AG04449 (cell line): Measurements from ENCODE around the gene DENND5A.
"Not testable (repeated sequence)": the region's sequence is repeated elsewhere in the genome, so short reads cannot be mapped to it uniquely, and the experiment has no call there.

ENCODE experiments used
- CTCF ChIA-PET: fragments of 350-600 bp; formaldehyde crosslinking; extraction: SDS; loops from one replicate; lab custom pipeline; 2021; ENCODE audit warnings: antibody characterized with exemption; lab: Yijun Ruan, JAX
- POLR2A ChIA-PET: fragments of 400-600, 350-600 bp; formaldehyde crosslinking; extraction: SDS; loops from one replicate; lab custom pipeline; 2020; ENCODE audit warnings: antibody characterized with exemption, inconsistent platforms; lab: Yijun Ruan, JAX
- DNase-seq: peaks from one replicate; pipeline ENCODE4 v3.0.0-alpha.2; 2010; ENCODE audit warnings: low read depth, low spot score
- H3K4me3 ChIP-seq: 2 replicates; pipeline ENCODE4 v1.5.1; 2011; ENCODE audit warnings: low read depth, mild to moderate bottlenecking, control low read depth, low read length
- TF ChIP-seq, protein P1 (sequence below): IDR thresholded peaks from one replicate; pipeline ENCODE4 v1.5.1; 2011; ENCODE audit warnings: mild to moderate bottlenecking, moderate library complexity, low read length, control low read depth, inconsistent platforms; ENCODE audit not compliant: insufficient read depth; ENCODE audit errors: missing control alignments

The DENND5A gene

DNA sequence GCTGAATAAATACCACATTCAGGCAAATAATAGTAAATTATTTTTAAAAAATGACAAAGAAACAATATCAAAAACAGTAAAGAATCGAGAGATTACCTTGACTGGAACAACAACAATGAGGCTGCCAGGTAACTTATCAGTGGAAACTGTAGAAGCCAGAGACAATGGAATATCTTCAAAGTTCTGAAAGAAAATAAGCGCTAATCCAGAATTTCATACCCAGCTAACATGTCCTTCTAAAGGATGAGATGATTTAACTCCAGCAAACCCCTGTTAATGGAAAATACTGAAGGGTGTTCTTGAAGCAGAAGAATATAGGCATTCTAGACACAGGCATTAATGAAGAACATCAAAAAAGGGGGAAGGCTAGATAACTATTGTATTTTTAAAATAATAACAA is 153.1 kb downstream of the DENND5A start:
- no peak for DNase-seq
- TF ChIP-seq, protein P1, sequence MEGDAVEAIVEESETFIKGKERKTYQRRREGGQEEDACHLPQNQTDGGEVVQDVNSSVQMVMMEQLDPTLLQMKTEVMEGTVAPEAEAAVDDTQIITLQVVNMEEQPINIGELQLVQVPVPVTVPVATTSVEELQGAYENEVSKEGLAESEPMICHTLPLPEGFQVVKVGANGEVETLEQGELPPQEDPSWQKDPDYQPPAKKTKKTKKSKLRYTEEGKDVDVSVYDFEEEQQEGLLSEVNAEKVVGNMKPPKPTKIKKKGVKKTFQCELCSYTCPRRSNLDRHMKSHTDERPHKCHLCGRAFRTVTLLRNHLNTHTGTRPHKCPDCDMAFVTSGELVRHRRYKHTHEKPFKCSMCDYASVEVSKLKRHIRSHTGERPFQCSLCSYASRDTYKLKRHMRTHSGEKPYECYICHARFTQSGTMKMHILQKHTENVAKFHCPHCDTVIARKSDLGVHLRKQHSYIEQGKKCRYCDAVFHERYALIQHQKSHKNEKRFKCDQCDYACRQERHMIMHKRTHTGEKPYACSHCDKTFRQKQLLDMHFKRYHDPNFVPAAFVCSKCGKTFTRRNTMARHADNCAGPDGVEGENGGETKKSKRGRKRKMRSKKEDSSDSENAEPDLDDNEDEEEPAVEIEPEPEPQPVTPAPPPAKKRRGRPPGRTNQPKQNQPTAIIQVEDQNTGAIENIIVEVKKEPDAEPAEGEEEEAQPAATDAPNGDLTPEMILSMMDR = no peak
- CTCF ChIA-PET = interaction anchor here (5.0 kb wide), 1 partner anchor 18 kb away, joined by 23 read pairs; no protein-coding TSS in a partner anchor
- no peak overlapping the region for H3K4me3 ChIP-seq
- POLR2A ChIA-PET = no interaction called here

DNA sequence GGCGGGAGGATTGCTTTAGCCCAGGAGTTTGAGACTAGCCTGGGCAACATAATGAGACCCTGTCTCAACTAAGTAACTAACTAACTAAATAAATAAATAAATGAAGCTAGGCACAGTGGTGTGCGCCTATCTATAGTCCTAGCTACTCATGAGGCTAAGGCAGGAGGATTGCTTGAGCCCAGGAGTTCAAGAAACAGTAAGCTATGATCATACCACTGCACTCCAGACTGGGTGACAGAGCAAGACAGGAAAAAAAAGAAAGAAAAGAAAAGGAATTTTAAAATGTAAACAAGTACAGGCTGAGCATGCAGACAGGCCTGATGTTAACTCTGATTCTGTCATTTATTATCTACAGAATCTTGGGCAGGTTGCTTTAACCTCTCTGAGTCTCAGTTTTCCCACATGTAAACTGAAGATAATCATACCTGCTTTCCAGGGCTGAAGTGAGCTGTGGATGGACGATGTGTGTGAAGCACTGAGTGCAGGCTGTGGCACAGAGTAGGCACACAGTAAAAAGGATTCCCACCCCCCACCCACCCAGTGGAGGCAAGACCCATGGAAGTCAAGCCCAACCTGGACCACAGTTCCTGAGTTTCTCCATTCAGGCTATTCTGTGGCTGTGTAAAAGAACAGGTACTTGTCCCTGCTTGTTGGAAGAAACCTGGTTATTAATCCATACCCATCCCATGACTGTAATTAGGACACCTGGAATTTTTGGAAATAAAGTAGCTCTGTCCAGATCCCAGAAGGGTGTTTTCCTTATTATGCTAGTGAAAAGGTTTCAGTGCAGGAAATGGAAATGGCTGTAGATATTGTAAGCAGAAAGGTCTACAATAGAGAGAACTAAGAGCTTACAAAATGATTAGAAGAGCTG is 155.1 kb downstream of the DENND5A start:
- DNase-seq = no peak
- POLR2A ChIA-PET = no interaction called here
- CTCF ChIA-PET = interaction anchor here (1.0 to 5.0 kb wide), 4 partner anchors 10 to 27 kb away, joined by 3 to 23 read pairs (median 4); no protein-coding TSS in a partner anchor
- TF ChIP-seq, protein P1 = no peak
- H3K4me3 ChIP-seq = no peak overlapping the region

DNA sequence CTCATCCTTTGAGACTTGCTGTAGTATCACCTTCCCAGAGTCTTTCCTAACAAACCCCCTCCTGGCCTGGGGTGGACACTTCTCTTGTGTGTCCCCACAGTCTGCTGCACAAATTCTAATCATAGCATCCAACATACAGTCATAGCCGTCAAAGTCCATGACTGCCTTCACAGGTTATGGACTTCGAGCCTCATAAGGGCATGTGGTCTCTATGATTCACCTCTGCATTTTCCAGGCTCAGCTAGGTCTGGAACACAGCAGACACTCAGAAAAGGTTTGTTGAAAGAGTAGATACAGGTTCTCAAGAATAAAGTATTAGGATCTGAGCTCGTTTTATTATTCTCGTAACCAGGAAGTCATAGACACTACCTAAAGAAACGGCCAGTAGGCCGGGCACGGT is 160.6 kb downstream of the DENND5A start:
- ChIA-PET CTCF (interaction anchor here (0.9 to 1.3 kb wide), 2 partner anchors 11 to 89 kb away, joined by 3 to 4 read pairs; no protein-coding TSS in a partner anchor), POLR2A (no interaction called here)
- DNase-seq = no peak
- no peak overlapping the region for H3K4me3 ChIP-seq
- TF ChIP-seq, protein P1 = no peak

DNA sequence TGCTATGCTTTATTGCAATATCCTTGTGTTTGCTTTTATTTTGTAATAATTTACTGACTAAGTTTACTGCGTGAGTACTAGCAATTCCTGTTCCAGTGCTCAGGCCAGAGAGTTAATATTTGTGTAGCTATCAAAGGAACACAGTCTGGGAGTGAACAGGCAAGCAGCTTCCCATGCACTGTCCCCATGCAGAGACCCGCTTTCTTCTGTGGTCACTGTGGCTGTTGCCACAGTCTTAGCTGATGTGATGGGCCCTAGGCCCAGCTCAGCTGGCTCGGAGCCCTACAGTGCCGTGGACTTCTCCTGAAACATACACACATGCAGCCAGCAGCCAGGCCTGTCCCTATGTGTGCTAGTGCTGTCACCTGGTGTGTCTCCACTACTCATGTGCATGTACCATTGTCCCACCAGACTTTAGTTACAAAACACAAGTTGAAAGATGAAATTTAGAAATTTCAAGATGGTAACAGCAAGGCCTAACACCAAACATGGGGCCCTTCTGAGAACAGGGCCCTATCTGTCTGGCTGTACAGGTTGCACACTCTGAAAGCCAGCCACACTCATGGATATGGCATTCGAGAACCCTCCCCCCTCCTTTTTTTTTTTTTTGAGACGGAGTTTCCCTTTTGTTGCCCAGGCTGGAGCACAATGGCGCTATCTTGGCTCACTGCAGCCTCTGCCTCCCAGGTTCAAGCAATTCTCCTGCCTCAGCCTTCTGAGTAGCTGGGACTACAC is 161.4 kb downstream of the DENND5A start:
- POLR2A ChIA-PET = no interaction called here

DNA sequence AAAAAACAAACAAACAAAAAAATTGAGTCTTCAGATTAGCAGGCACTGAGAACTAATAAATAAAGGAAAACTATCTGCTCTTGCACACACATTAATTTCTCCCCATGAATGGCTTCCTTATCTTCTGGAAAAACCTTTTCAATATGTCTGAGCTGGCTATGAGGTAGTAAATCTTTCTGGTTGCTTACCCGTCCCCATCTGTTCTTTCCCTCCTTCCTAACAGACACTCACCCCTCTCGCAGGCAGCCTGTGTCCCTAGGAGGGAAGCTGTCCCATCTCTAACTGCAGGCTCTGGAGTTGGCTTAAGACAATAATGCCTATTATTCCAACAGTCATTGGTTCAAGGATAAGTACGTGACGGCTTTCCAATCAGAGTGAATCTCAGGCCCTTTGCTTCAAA is 165.5 kb downstream of the DENND5A start:
- DNase-seq = no peak
- H3K4me3 ChIP-seq = no peak overlapping the region
- ChIA-PET CTCF (no interaction called here), POLR2A (no interaction called here)
- TF ChIP-seq, protein P1 = no peak

More for the DNA sequence above, 161.4 kb downstream of the DENND5A start:
- H3K4me3 ChIP-seq = no peak overlapping the region
- no peak for DNase-seq
- CTCF ChIA-PET = interaction anchor here (0.7 to 1.3 kb wide), 6 partner anchors 11 to 88 kb away, joined by 3 to 5 read pairs (median 4); no protein-coding TSS in a partner anchor
- TF ChIP-seq, protein P1 = no peak

DNA sequence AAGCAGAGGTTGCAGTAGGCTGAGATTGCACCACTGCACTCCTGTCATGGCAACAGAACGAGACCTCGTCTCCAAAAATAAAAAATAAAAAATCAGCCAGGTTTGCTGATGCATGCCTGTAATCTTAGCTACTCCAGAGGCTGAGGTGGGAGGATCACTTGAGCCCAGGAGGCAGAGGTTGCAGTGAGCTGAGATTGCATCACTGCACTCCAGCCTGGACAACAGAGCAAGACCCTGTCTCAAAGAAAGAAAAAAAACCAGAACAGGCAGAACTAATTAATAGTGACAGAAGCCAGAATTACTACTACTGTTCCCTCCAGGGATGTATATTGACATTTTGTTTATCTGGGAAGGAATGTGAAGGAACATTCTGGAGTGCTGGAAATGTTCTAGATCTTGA is 166.7 kb downstream of the DENND5A start:
- H3K4me3 ChIP-seq, POLR2A ChIA-PET, DNase-seq: not testable (repeated sequence)
- CTCF ChIA-PET = interaction anchor here (1.2 to 1.8 kb wide), 2 partner anchors 39 to 82 kb away, joined by 3 to 4 read pairs; no protein-coding TSS in a partner anchor

DNA sequence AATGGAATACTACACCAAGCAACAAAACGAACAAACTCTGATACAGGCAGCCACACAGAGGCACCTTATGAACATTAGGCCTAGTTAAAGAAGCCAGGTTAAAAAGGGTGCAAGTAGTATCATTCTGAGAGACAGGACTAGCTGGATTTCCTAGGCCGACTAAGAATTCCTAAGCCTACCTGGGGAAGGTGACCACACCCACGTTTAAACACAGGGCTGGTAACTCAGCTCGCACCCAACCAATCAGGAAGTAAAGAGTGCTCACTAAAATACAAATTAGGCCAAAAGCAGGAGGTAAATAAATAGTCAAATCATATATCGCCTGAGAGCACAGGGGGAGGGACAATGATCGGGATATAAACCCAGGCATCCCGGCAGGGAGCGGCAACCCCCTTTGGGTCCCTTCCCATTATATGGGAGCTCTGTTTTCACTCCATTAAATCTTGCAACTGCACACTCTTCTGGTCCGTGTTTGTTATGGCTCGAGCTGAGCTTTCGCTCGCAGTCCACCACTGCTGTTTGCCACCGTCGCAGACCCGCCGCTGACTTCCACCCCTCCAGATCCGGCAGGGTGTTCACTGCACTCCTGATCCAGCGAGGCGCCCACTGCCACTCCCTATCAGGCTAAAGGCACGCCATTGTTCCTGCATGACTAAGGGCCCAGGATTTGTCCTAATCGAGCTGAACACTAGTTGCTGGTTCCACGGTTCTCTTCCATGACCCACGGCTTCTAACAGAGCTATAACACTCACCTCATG is 167.8 kb downstream of the DENND5A start:
- DNase-seq, H3K4me3 ChIP-seq, POLR2A ChIA-PET: not testable (repeated sequence)
- CTCF ChIA-PET = interaction anchor here (1.2 to 2.6 kb wide), 3 partner anchors 40 to 410 kb away, joined by 3 to 7 read pairs (median 4); no protein-coding TSS in a partner anchor
